HEK293T (cell line): Measurements from ENCODE around the gene TBL1XR1.

Experiments
- CTCF ChIA-PET: fragments of 350-600 bp; formaldehyde crosslinking; extraction: SDS; loops from one replicate; lab custom pipeline; 2021; ENCODE audit warnings: antibody characterized with exemption, inconsistent platforms; lab: Yijun Ruan, JAX
- POLR2A ChIA-PET: fragments of 350-600 bp; formaldehyde crosslinking; extraction: SDS; loops from one replicate; lab custom pipeline; 2020; ENCODE audit warnings: antibody characterized with exemption, inconsistent platforms; lab: Yijun Ruan, JAX
- DNase-seq: peaks from one replicate; pipeline ENCODE4 v3.0.0; 2012; ENCODE audit warnings: mixed read lengths; ENCODE audit errors: extremely low spot score
- ARNT ChIP-seq: fragments of 450-650 bp; IDR thresholded peaks from 2 replicates; pipeline ENCODE4 v1.6.1; 2017; ENCODE audit warnings: mild to moderate bottlenecking
- BHLHE40 ChIP-seq: fragments of 450-650 bp; IDR thresholded peaks from 2 replicates; pipeline ENCODE4 v1.6.1; 2016; ENCODE audit warnings: mild to moderate bottlenecking, moderate library complexity, borderline replicate concordance
- CTBP1 ChIP-seq: fragments of 450-650 bp; IDR thresholded peaks from 2 replicates; pipeline ENCODE4 v1.6.1; 2016; ENCODE audit warnings: borderline replicate concordance
- ELF4 ChIP-seq: fragments of 450-650 bp; IDR thresholded peaks from 2 replicates; pipeline ENCODE4 v1.6.1; 2017; ENCODE audit warnings: antibody characterized with exemption
- FOXA1 ChIP-seq: fragments of 450-650 bp; IDR thresholded peaks from 2 replicates; pipeline ENCODE4 v1.6.1; 2016; ENCODE audit warnings: mild to moderate bottlenecking
- FOXK2 ChIP-seq: fragments of 450-650 bp; IDR thresholded peaks from 2 replicates; pipeline ENCODE4 v1.6.1; 2016; ENCODE audit warnings: mild to moderate bottlenecking
- FOXM1 ChIP-seq: fragments of 450-650 bp; IDR thresholded peaks from 2 replicates; pipeline ENCODE4 v1.6.1; 2017; ENCODE audit warnings: mild to moderate bottlenecking, borderline replicate concordance
- HDGF ChIP-seq: fragments of 450-650 bp; IDR thresholded peaks from 2 replicates; pipeline ENCODE4 v1.6.1; 2017; ENCODE audit warnings: antibody characterized with exemption, borderline replicate concordance
- L3MBTL2 ChIP-seq: fragments of 450-650 bp; conservative IDR thresholded peaks from 2 replicates; pipeline ENCODE4 v1.6.1; 2016; ENCODE audit warnings: mild to moderate bottlenecking
- LEF1 ChIP-seq: fragments of 450-650 bp; IDR thresholded peaks from 2 replicates; pipeline ENCODE4 v1.6.1; 2017; ENCODE audit warnings: mild to moderate bottlenecking, borderline replicate concordance
- NFRKB ChIP-seq: fragments of 450-650 bp; IDR thresholded peaks from 2 replicates; pipeline ENCODE4 v1.6.1; 2016; ENCODE audit warnings: mild to moderate bottlenecking, moderate library complexity
- SP1 ChIP-seq: fragments of 450-650 bp; IDR thresholded peaks from 2 replicates; pipeline ENCODE4 v1.6.1; 2017
- SUZ12 ChIP-seq: fragments of 450-650 bp; IDR thresholded peaks from 2 replicates; pipeline ENCODE4 v1.6.1; 2016; ENCODE audit warnings: mild to moderate bottlenecking
- TARDBP ChIP-seq: fragments of 450-650 bp; IDR thresholded peaks from 2 replicates; pipeline ENCODE4 v1.6.1; 2016
- ZNF384 ChIP-seq: fragments of 450-650 bp; IDR thresholded peaks from 2 replicates; pipeline ENCODE4 v1.6.1; 2016
- TF ChIP-seq, protein P1 (sequence below): fragments of 450-650 bp; IDR thresholded peaks from 2 replicates; pipeline ENCODE4 v1.6.1; 2016

TBL1XR1 gene

GRCh38 chr3:177085794-177086193 lies 111.5 kb downstream of the TBL1XR1 start:
- ChIA-PET POLR2A (no interaction called here), CTCF (no interaction called here)
- TF ChIP-seq, protein P1, sequence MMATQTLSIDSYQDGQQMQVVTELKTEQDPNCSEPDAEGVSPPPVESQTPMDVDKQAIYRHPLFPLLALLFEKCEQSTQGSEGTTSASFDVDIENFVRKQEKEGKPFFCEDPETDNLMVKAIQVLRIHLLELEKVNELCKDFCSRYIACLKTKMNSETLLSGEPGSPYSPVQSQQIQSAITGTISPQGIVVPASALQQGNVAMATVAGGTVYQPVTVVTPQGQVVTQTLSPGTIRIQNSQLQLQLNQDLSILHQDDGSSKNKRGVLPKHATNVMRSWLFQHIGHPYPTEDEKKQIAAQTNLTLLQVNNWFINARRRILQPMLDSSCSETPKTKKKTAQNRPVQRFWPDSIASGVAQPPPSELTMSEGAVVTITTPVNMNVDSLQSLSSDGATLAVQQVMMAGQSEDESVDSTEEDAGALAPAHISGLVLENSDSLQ: no peak
- TF ChIP-seq SP1 (no peak), FOXA1 (no peak), ELF4 (no peak), ZNF384 (no peak), L3MBTL2 (no peak), CTBP1 (no peak), FOXK2 (no peak), TARDBP (no peak), HDGF (no peak), FOXM1 (no peak), SUZ12 (no peak), LEF1 (no peak), ARNT (no peak), BHLHE40 (no peak), NFRKB (no peak)
- DNase-seq: no peak

DNA sequence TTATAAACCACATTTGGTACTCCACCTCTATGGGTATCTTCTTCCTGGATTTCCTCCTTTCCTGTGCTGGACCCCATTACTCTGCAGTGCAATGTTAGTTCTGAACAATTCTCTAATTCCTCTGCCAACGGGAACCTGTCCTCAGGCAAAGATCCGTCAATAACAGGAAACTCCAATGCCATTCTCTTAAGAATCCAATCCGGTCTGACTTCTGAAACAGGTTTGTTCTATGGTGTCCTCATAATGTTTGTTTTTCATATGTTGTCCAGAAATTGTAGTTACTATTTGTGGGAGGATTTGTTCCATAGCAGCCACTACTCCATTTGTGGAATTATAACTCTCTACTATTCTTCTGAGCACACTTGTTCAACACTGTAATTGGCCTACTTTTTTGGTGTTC lies 112.7 kb downstream of the TBL1XR1 start:
- CTCF ChIA-PET: no interaction called here
- TF ChIP-seq, protein P1: no peak
- TF ChIP-seq NFRKB (no peak), SP1 (no peak), CTBP1 (no peak), L3MBTL2 (no peak)
- POLR2A ChIA-PET: no interaction called here
- no peak for DNase-seq

DNA sequence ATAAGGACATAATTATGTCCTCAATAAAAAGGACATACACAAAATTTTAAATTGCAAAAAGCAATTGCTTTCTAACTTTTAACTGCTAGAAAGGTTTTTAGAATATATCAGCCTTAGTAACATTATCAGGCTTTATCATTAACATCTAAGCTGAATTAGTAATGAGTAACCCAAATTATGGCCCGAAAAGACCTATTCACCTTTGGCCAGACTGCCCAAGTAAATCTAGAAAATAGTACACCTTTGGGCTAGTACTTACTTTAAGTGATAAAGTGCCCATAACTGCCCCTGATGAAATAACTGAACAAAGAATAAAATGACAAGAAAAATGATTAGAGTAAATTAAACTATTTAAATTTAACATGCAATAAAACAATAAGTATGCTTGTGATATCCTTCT lies 117.2 kb downstream of the TBL1XR1 start:
- CTCF ChIA-PET: no interaction called here
- DNase-seq: no peak
- TF ChIP-seq L3MBTL2: no peak
- TF ChIP-seq HDGF: no peak
- no peak for TF ChIP-seq FOXA1
- no peak for TF ChIP-seq NFRKB
- no peak for TF ChIP-seq FOXK2
- no peak for TF ChIP-seq ELF4
- POLR2A ChIA-PET: no interaction called here

GRCh38 chr3:177079684-177080083 lies 117.6 kb downstream of the TBL1XR1 start:
- no peak for DNase-seq
- no peak for TF ChIP-seq FOXK2
- no peak for TF ChIP-seq SUZ12
- TF ChIP-seq FOXA1: no peak
- TF ChIP-seq LEF1: no peak
- TF ChIP-seq NFRKB: no peak
- TF ChIP-seq ARNT: no peak
- no peak for TF ChIP-seq FOXM1
- no peak for TF ChIP-seq BHLHE40
- ChIA-PET CTCF (no interaction called here), POLR2A (no interaction called here)

GRCh38 chr3:177071496-177072156 lies 125.7 kb downstream of the TBL1XR1 start:
- POLR2A ChIA-PET: no interaction called here
- TF ChIP-seq LEF1 (no peak), NFRKB (no peak), CTBP1 (no peak), BHLHE40 (no peak), SP1 (no peak), FOXA1 (no peak), ARNT (no peak), L3MBTL2 (no peak), FOXM1 (no peak), ZNF384 (no peak), TARDBP (no peak), SUZ12 (no peak), HDGF (no peak)
- TF ChIP-seq, protein P1: no peak
- CTCF ChIA-PET: no interaction called here
- no peak for DNase-seq

DNA sequence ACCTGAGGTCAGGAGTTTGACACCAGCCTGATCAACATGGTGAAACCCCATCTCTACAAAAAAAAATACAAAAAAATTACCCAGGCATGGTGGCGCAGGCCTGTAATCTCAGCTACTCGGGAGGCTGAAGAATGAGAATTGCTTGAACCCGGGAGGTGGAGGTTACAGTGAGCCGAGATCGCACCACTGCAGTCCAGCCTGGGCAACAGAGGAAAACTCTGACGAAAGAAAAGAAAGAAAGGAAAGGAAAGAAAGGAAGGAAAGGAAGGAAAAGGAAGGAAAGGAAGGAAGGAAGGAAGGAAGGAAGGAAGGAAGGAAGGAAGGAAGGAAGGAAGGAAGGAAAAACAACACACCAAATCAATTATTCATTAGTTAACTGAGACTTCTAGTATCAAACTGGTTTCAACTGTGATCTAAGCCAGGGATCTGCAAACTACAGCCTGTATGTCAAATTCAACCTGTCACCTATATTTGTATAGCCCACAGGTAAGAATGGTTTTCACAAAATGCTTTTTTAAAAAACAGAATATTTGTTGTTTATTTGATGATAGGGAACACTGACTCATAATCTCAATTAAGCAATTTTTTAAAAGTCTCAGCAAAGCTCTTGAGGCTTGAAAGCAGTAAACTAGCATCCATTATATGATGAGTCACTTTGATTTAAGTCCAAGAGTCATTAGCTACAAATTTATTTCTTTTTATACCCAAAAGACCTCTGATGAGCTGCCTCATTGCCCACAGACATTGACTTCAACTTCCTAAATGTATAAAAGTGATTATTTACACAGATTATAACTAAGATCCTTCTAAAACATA lies 127.6 kb downstream of the TBL1XR1 start:
- ChIA-PET CTCF (interaction anchor here (0.5 kb wide), 1 partner anchor 35 kb away, joined by 8 read pairs; no protein-coding TSS in a partner anchor), POLR2A (no interaction called here)
- no peak for TF ChIP-seq FOXA1
- no peak for TF ChIP-seq ELF4
- TF ChIP-seq L3MBTL2: no peak
- no peak for TF ChIP-seq ARNT
- no peak for DNase-seq
